ENCODE data around the gene CD247.

GRCh38 chr1:167429612-167430011 is 88.7 kb downstream of the CD247 start:
- TF ChIP-seq RARB (CRISPR knock-in tag; IDR thresholded peaks at IDR 0.05) = no peak
- TF ChIP-seq CSDC2 (CRISPR knock-in tag; IDR thresholded peaks at IDR 0.05) = no peak
- no peak for TF ChIP-seq CSRNP3 (CRISPR knock-in tag; IDR thresholded peaks at IDR 0.05)
- TF ChIP-seq ZFP30 (CRISPR knock-in tag; IDR thresholded peaks at IDR 0.05) = no peak
- TF ChIP-seq TCF4 (CRISPR knock-in tag; IDR thresholded peaks at IDR 0.05; ENCODE audit: borderline replicate concordance) = no peak
- TF ChIP-seq PATZ1 (CRISPR knock-in tag; IDR thresholded peaks at IDR 0.05; ENCODE audit: borderline replicate concordance) = no peak
